Bronchial epithelial cell (primary cell): ENCODE results near the gene SAE1. TPM values are rescaled to one million over a fixed set of nuclear protein-coding genes. Genes with fewer than 3 reads are reported as not detected.

Experiments
- DNase-seq: peaks from one replicate; pipeline ENCODE4 v3.0.0-alpha.2; 2010; ENCODE audit warnings: low read depth
- FAIRE-seq: peaks from 2 replicates; lab custom pipeline; 2011; peaks lifted over from hg19 to GRCh38; lab: Jason Lieb, UNC
- H3K27me3 ChIP-seq: 2 replicates; pipeline ENCODE4 v1.5.1; 2011; ENCODE audit warnings: low read length; ENCODE audit not compliant: control insufficient read depth, insufficient read depth
- H3K36me3 ChIP-seq: 2 replicates; pipeline ENCODE4 v1.5.1; 2011; ENCODE audit warnings: low read length; ENCODE audit not compliant: control insufficient read depth, insufficient read depth
- H3K4me3 ChIP-seq: 2 replicates; pipeline ENCODE4 v1.5.1; 2011; ENCODE audit warnings: mild to moderate bottlenecking, low read depth, low read length, control low read depth
- CTCF ChIP-seq: IDR thresholded peaks from 2 replicates; pipeline ENCODE4 v1.5.1; 2011; ENCODE audit warnings: mild to moderate bottlenecking, moderate library complexity, low read length, control low read depth, inconsistent platforms; ENCODE audit not compliant: insufficient read depth, severe bottlenecking
- total RNA-seq: library from RNA; depleted of rRNA; stranded (reverse); fragments of >200 nt; gene quantifications from 2 replicates; pipeline ENCODE4 v1.2.1, GENCODE V29; 2014

Gene SAE1
- total RNA-seq, 1 donor from 2014 or later: 90.6 TPM

GRCh38 chr19:47221890-47222289 lies 91.3 kb downstream of the SAE1 start:
- no peak overlapping the region for H3K4me3 ChIP-seq
- peaks cover 14% of the 10 kb centered on the region for H3K36me3 ChIP-seq
- no peaks in the 10 kb centered on the region for H3K27me3 ChIP-seq
- no peak for DNase-seq
- no peak for TF ChIP-seq CTCF
- no peak for FAIRE-seq

GRCh38 chr19:47225746-47226425 lies 95.3 kb downstream of the SAE1 start:
- H3K27me3 ChIP-seq: no peaks in the 10 kb centered on the region
- H3K4me3 ChIP-seq: peak overlapping the region; percentile 28
- FAIRE-seq: no peak
- TF ChIP-seq CTCF: no peak
- DNase-seq: peak; percentile 34
- peaks cover 13% of the 10 kb centered on the region for H3K36me3 ChIP-seq

- DNase-seq (no peak), FAIRE-seq (no peak)
- no peaks in the 10 kb centered on the region for H3K27me3 ChIP-seq
- TF ChIP-seq CTCF: no peak
- H3K4me3 ChIP-seq: peak overlapping the region; percentile 78
- peaks cover 11% of the 10 kb centered on the region for H3K36me3 ChIP-seq
Measured at GRCh38 chr19:47226426-47227351, 96.1 kb downstream of the SAE1 start.

- FAIRE-seq (no peak), DNase-seq (peak; percentile 63)
- H3K27me3 ChIP-seq: no peaks in the 10 kb centered on the region
- peak overlapping the region; percentile 78 for H3K4me3 ChIP-seq
- TF ChIP-seq CTCF: no peak
- H3K36me3 ChIP-seq: peaks cover 7% of the 10 kb centered on the region
Measured at GRCh38 chr19:47227352-47228167, 96.9 kb downstream of the SAE1 start.

- Histone ChIP-seq H3K4me3 (peak overlapping the region; percentile 78), H3K36me3 (peaks cover 7% of the 10 kb centered on the region), H3K27me3 (no peaks in the 10 kb centered on the region)
- DNase-seq: no peak
- FAIRE-seq: no peak
- TF ChIP-seq CTCF: no peak
Measured at GRCh38 chr19:47228168-47228936, 97.7 kb downstream of the SAE1 start.
